Fibroblast of pulmonary artery (primary cell): Measurements from ENCODE around the gene TAS2R3.
"Not testable (repeated sequence)": the region's sequence is repeated elsewhere in the genome, so short reads cannot be mapped to it uniquely, and the experiment has no call there.

Experiments used
- DNase-seq: peaks from one replicate; pipeline ENCODE4 v3.0.0-alpha.2; 2010; ENCODE audit warnings: low read depth
- H3K4me3 ChIP-seq: replicated peaks from 2 replicates; pipeline ENCODE4 v1.5.1; 2011; ENCODE audit warnings: low read depth, mild to moderate bottlenecking, control low read depth, low read length, moderate library complexity
- CTCF ChIP-seq: IDR thresholded peaks from 2 replicates; pipeline ENCODE4 v1.5.1; 2011; ENCODE audit warnings: mild to moderate bottlenecking, control low read depth, low read length, inconsistent platforms; ENCODE audit errors: missing control alignments

Gene TAS2R3

GRCh38 chr7:141742229-141742628, 21.7 kb upstream of the TAS2R3 start:
- H3K4me3 ChIP-seq, result no peak overlapping the region
- DNase-seq, result no peak
- no peak for TF ChIP-seq CTCF

GRCh38 chr7:141744131-141744530, 19.8 kb upstream of the TAS2R3 start:
- TF ChIP-seq CTCF, result no peak
- DNase-seq, result no peak
- H3K4me3 ChIP-seq, result no peak overlapping the region

- TF ChIP-seq CTCF, result no peak
- H3K4me3 ChIP-seq, result no peak overlapping the region
- DNase-seq, result peak; percentile 10
These were observed 15.5 kb upstream of the TAS2R3 start for GRCh38 chr7:141748396-141748795.

GRCh38 chr7:141751904-141752303, 12.0 kb upstream of the TAS2R3 start:
- peak; percentile 6 for DNase-seq
- H3K4me3 ChIP-seq, result not testable (repeated sequence)

- DNase-seq, result peak; percentile 3
- peak; percentile 26 for TF ChIP-seq CTCF
- H3K4me3 ChIP-seq, result no peak overlapping the region
These were observed 11.3 kb upstream of the TAS2R3 start for GRCh38 chr7:141752634-141753033.

GRCh38 chr7:141754939-141755338, 9.0 kb upstream of the TAS2R3 start:
- peak; percentile 30 for DNase-seq
- H3K4me3 ChIP-seq, result no peak overlapping the region
- TF ChIP-seq CTCF, result peak; percentile 44

GRCh38 chr7:141770083-141770583, 6.2 kb downstream of the TAS2R3 start:
- H3K4me3 ChIP-seq, DNase-seq: not testable (repeated sequence)

- TF ChIP-seq CTCF, result no peak
- no peak for DNase-seq
- no peak within 1 kb of the TSS for H3K4me3 ChIP-seq
These were observed 12.5 kb downstream of the TAS2R3 start, which contains the start of gene TAS2R4 for GRCh38 chr7:141776374-141776773. Gene TAS2R4, plus strand, starts transcription at chr7:141776674. Its CDS starts 1,815 bp downstream, at chr7:141778489.
